Uterus (tissue), 2 donors: ENCODE data around the gene TCHP.

Experiments
- POLR2A ChIP-seq, 2 donors: fragments of 450-650 bp; IDR thresholded peaks; one replicate each; pipeline ENCODE4 v1.6.1; 2016; ENCODE audit warnings: antibody characterized with exemption in 2 of 2, mild to moderate bottlenecking in 1 of 2, moderate library complexity in 1 of 2
- TF ChIP-seq, protein P1 (sequence below), 4 experiments: fragments of 200-600 bp in 2 of 4; fragments of 450-650 bp in 2 of 4; sonication (generic) in 2 of 4; IDR thresholded peaks; one replicate each; pipeline ENCODE4 v1.5.1; 2016 to 2019; ENCODE audit warnings: antibody characterized with exemption in 4 of 4, mild to moderate bottlenecking in 2 of 4, moderate library complexity in 1 of 4

DNA sequence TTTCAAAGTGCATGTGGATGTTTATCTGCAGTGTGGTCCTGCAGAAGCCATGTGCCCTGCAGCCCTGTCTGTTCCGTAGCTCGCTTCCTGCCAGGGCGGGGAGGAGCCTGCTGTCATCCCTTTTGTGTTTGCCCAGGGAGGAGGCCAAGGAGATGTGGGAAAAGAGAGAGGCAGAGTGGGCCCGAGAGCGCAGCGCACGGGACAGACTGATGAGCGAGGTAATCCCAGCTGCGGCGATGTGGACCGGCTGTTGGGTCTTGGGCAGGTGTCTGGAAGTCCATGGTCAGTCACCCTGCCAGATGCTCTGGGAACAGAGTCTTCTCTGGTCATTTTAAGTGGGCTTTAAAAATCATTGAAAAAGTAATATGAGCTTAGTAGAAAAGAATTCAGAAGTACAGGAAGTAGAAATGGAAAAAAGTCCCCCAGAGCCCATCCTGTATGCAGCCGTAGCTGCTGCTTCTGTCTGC, 12.8 kb downstream of the TCHP start:
- TF ChIP-seq, protein P1, sequence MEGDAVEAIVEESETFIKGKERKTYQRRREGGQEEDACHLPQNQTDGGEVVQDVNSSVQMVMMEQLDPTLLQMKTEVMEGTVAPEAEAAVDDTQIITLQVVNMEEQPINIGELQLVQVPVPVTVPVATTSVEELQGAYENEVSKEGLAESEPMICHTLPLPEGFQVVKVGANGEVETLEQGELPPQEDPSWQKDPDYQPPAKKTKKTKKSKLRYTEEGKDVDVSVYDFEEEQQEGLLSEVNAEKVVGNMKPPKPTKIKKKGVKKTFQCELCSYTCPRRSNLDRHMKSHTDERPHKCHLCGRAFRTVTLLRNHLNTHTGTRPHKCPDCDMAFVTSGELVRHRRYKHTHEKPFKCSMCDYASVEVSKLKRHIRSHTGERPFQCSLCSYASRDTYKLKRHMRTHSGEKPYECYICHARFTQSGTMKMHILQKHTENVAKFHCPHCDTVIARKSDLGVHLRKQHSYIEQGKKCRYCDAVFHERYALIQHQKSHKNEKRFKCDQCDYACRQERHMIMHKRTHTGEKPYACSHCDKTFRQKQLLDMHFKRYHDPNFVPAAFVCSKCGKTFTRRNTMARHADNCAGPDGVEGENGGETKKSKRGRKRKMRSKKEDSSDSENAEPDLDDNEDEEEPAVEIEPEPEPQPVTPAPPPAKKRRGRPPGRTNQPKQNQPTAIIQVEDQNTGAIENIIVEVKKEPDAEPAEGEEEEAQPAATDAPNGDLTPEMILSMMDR (IDR thresholded peaks at IDR 0.05): no peak
- no peak for TF ChIP-seq POLR2A (IDR thresholded peaks at IDR 0.05)
